GM19468 (cell line): ENCODE results near the gene STING1.
A peak's percentile ranks its signal among the peaks of the same experiment; 100 is the strongest.
"Not testable (repeated sequence)": the region's sequence is repeated elsewhere in the genome, so short reads cannot be mapped to it uniquely, and the experiment has no call there.

ENCODE experiments used
- ATAC-seq: cut with Tn5 transposase; IDR thresholded peaks from one replicate; pipeline ENCODE4 v1.9.1; 2021; ENCODE audit warnings: mild to moderate bottlenecking, moderate library complexity, moderate number of reproducible peaks; ENCODE audit not compliant: unreplicated experiment; ENCODE audit errors: extremely low read depth

STING1 gene

GRCh38 chr5:139445325-139446170 lies 37.0 kb downstream of the STING1 start:
- ATAC-seq: no peak

- ATAC-seq: no peak
Observed at GRCh38 chr5:139443831-139444453, 38.6 kb downstream of the STING1 start.

GRCh38 chr5:139440416-139440815 lies 42.1 kb downstream of the STING1 start:
- not testable (repeated sequence) for ATAC-seq

GRCh38 chr5:139439013-139439903 lies 43.3 kb downstream of the STING1 start, which contains the start of gene DNAJC18:
TSS of gene DNAJC18 (minus strand) at chr5:139439525. CDS start at chr5:139439445, 80 bp downstream.
- ATAC-seq: peak; percentile 63

- ATAC-seq: no peak
Observed at GRCh38 chr5:139438707-139439012, 43.9 kb downstream of the STING1 start.

GRCh38 chr5:139435676-139436075 lies 46.9 kb downstream of the STING1 start:
- no peak for ATAC-seq

GRCh38 chr5:139431706-139432105 lies 50.9 kb downstream of the STING1 start:
- no peak for ATAC-seq

- ATAC-seq: no peak
Observed at GRCh38 chr5:139430015-139430414, 52.5 kb downstream of the STING1 start.

- ATAC-seq: no peak
Observed at GRCh38 chr5:139426203-139426885, 56.2 kb downstream of the STING1 start.
